Hematopoietic multipotent progenitor cell (in vitro differentiated cells): Measurements from ENCODE around the gene MN1. TPM values are rescaled to one million over a fixed set of nuclear protein-coding genes. Genes with fewer than 3 reads are reported as not detected.

Experiments used
- DNase-seq, 3 donors: peaks; one replicate each; pipeline ENCODE4 v3.0.0-alpha.2; 2011 to 2015; ENCODE audit warnings: low read depth in 2 of 3, low spot score in 2 of 3
- total RNA-seq: library from RNA; depleted of rRNA; stranded (reverse); fragments of >200 nt; gene quantifications from one replicate; pipeline ENCODE4 v1.2.3, GENCODE V29; 2012

Gene MN1
- total RNA-seq, 1 donor = 14.8 TPM

DNA sequence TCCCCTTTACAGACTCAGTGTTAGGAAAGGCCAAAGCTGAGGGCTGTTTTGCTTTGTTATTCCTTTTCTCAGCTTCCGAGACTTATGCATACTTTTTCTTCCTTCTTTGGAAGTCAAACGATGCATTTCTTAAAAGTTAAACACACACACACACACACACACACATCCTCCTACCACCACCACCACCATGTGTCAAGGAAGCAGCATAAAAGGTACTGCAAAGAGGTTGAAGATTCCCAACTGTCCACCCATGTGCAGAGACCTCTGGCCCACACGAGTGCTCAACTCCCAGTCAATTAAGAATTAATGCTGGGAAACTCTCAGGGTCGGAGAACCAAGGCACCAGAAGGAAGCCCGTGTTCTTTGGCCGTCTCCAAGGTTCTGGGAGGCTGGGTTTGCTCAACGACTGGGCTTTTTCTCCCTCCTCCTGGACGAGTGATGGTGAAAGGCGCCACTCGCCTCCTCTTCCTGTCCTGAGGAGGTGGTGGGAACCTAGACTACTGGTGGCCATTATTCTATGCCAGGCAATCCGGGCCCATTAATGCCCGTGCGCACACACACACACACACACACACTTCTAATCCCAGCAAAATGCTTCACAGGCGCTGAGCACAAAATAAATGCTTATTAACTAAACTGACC, 15.1 kb downstream of the MN1 start:
- DNase-seq = peak in 1 of 3 donors; percentile 43

DNA sequence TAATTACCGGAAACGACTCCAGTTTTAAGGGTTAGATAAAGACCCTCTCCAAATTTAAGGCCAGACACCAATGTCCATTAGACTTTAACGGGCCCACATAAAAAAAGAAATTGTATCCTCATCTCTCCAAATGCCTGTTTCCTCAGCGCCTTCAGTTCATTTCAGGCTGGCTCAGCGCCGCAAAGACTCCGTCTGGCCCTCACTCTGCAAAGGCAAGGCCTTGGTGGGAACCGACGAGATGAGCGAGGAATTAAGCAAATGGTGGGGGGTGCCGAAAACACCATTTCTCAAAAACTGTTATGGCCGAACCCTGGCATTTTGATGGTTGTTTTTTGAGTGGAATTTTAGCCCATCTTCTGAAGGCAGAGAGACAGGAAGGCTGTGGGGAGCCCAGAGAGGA, 15.7 kb downstream of the MN1 start:
- peak in 1 of 3 donors; percentile 57 for DNase-seq

DNA sequence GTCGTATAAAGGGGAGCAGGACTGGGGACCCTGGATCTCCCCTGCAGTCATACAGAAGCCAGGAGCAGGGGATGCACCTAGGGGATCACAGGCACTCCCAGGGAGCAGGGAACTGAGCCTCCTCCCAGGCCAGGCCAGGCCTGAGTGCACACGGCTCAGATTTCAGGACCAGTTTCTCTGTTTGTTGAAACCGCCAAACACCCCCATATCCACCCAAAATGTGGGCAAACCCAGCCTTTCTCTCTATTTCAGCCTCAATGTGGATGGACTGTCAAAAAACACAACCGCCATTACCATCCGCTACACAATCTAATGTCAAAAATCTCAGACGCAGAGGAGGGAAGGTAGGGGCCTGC, 17.5 kb downstream of the MN1 start:
- no peak for DNase-seq

DNA sequence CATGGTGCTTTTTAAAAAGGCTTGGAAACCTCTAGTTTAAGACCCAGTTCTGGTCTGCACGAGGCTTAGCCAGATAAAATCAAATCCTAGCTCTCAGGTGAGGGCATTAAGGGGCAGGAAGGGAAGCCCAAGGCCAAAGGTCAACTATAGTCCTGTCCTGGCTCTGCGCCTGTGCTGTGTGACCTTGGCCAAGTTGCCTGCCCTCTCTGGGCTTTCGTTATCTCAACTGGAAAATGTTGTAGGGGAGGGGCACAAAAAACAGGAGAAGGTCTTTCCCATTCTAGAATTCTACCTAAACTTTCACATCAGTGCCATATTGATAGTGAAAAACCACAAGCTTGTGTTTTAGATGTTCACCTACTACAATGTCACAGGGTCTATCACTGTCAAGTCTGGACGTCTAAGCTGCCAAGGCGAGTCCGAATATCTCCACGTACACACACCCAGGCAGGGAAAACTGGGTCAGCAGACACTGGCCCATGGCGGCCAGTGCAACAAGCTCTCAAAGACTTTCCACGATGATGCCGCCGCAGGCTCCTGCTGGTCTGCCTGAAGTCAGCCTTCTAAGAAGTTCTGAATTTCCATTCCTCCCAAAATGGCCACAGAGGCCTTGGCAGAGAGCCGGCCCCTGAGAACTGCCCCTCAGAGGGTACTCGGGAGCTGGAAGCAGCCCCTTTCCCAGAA, 18.0 kb downstream of the MN1 start:
- DNase-seq = no peak

DNA sequence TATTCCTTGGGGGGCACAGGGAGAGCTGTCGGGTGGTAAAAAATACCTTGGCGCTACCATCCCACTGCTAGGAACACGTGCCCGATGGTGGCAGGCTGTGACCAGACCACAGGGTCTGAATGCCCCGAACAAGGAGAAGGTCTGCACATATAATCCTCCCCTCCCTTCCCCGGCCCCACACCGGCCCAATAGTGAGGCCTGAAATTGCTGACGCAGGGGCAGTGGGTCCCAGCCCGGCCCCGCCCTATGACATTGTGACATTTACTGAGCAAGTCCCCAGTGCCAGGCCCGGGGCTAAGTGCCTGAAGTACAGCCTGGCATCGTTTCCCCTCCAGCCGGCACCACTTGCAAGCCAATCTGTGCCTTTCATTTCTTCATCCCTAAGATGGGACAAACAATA, 19.5 kb downstream of the MN1 start:
- no peak for DNase-seq

DNA sequence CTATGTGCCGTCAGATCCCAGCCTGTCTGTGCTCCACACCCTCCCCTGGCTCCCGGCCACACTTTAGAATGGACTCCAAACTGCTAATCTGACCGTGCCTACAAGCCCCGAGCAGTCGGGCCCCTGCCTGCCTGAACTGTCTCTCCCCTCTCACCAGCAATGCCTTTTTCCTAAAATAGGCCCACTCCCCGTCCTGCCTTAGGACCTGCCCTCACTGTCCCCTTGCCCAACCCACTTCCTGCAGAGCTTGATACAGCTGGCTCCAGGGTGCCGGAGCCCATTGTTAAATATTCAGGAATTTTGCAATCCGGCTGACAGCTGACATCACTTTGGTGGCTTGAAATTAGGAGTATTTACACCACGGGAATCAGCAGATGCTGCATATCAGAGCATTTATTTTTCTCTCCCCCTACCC, 21.4 kb downstream of the MN1 start:
- DNase-seq = no peak

DNA sequence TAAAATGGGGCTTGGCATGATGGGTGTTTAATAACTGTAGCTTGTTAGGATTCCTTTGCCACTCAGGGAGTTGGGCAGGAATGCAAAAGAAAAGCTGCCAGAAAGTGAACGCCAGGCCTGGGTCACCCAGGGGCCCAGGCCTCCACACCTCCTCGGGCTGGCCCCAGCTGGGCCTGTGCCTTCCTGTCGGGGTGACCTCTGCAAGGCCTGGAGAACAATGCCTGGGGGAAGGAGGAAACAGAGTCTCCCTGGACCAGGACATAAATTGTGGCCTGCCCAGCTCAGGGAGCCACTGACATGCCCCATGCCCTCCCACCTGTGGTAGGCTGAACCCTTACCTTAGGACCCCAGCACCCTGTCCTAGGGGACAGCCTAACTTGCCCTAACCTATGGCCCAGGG, 21.9 kb downstream of the MN1 start:
- no peak for DNase-seq

DNA sequence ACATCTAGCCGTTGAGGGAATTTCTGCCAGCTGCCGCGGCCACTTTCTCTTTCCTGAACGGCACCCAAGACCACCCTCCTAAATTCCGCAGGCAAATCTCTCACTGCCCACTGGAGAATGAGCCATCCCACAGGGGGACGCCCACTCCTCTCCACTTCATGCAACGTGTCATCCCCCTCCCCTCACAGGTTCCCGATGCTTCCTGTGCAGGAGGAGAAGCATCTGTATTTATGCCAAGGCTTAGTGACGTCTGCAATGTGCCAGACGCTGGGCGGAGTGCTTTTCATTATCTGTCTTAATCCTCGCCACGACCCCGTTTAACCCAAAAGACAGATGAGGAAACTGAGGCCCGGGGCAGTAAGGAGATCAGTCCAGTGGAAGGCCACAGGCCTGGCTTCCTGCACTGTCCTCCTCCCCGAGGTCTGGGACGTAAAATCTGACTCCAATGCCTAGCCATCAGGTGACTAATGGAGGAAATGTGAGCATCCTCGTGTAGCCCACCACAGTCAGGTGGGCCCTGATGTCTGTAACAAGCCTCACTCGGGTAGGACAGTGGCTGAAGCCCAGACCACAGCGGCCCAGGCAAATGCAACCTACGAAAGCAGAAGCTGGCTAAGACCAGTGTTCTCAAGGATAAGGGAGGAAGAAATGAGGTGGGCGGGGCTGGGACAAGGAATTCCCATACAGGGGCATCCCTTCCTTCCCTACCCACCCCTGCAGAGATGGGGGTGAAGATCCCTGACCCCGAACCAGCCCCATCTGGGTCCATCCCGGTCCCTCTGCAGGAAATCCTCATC, 23.1 kb downstream of the MN1 start:
- peak in 2 of 3 donors; percentile 51 to 60 for DNase-seq

DNA sequence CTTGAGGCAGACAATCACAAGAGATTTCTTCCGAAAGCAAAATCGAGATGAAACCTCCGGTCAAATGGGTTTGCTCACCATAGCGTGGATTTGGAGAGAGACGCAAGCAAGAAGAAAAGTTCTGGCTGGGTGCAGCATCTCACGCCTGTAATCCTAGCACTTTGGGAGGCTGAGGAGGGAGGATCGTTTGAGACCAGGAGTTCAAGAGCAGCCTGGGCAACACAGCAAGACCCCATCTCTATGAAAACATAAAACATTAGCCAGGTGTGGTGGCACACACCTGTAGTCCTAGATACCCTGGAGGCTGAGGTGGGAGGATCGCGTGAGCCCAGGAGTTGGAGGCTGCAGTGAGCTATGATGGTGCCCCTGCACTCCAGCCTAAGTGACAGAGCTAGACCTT, 24.4 kb downstream of the MN1 start:
- no peak for DNase-seq

DNA sequence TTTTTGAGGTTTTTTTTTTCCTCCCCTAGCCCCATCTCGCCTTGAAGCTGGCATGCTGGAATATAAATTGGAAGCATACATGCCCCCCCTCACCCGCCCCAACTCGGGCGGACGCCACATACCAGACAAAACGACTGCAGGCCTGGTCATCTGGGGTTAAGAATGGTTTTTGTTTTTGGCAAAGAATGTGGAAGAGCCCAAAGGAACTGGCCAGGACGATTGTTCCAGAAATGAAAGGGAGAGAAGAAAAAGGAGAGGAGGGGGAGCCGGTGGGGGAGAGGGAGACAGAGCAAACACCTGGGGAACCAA, 25.0 kb downstream of the MN1 start:
- no peak for DNase-seq

DNA sequence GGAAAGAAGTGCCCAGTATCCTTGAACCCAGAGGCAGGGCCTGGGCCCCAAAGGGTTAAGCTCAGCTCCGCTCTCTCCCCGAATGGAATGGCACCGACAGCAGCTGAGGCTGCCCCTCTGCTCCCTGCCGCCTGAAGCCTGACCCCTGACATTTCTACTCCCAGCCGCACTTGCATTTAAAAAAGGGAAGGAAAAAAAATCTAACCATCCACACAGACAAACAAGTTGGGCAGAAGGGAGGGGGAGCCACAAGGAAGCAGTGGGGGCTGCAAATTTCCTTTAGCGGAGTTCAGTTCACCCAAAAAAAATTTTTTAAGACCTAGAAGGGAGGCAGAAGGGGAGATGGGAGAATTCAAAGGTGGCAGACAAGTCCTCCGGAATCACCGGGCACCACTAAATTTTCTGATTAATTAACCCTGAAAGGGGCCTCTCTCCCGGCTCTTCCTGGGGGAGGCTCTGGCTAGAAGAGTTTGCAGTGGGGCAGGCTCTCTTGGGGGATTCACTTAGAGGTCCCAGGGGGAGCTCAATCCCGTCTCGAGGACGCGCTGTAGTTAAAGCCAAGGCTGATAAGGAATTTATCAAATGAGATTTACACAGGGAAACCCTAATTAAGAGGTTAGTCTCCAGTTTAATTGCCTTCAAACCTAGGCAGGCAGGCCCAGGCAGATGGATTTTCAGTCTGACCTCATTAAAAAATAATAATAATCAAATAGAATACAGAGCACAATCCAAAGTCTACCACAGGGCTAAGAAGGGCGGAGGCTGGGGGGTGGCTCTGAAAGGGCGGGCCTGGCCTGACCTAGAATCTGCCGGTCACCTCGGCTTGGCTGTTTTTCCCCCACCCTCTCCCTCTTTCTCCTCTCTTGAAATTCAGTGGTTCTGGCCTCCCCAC, 25.6 kb downstream of the MN1 start:
- DNase-seq = peak in 2 of 3 donors; percentile 32 to 61

DNA sequence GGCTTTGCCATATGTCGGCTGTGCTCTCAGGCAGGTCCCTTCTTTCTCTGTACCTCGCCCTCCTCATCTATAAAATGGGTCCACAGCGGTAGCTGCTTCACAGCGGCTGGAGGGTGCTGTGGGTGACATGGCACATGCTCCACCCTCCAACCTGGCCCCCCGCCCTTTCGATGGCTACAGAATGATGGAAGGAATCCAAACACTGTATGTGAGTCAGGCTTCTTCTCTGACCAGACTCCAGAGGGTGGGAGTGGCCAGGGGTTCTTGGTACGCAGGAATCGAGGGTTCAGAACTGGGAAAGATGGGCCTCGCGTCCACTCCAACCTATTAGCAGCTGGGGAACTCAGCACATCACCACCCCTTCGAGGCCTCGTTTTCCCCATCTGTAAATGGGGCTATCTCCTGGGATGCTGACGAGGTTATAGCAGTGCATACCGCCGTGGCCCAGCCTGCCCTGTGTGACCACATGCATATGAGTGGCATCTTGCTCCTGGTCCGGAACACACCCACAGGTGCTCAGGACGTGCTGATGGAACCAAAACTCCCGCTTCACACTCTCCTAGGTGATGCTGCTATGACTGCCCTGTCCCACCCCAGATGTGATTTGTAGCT, 26.4 kb downstream of the MN1 start:
- DNase-seq = no peak

DNA sequence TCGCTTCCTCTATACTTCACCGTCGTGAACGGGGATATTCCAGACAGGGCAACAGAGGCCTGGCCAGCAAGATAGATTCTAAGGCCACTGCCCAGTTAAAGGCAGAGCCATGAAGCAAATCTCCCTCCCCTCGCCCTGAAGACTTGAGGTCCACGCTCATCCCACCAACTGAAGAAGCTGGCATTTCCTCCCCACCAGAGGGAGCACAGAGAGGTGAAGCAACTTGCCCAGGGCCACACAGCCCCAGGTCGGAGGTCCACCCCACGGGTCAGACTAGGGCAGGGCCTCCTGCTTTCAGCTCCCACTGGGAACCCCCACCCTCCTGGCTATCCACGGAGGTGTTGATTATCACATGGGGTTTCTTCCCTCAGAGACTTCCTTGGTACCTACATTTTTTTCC, 27.4 kb downstream of the MN1 start:
- no peak for DNase-seq

DNA sequence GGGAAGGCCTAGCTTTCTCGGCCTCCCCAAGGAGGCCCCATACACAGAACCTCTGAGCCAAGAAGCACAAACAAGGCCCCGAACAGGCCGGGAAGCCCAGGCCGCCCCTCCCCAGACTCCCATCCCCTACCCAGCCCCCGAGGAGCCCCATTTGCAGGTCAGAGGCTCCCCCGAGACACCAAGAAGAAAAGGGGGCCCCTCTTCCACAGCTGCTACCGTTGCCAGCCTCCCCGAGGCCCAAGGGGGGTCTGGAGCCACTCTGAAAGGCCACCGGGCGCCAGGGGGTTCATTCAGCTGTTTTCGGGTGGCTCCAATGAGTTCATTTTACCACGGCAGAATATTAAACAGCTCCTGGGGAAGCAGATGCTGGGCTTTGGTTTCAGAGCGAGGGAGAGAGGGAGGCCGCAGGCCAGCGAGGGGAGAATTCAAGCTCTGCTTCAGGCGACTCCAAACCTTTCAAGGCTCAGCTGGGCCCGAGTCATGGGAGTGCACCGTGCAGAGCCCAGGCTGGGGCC, 28.5 kb downstream of the MN1 start:
- DNase-seq = no peak

DNA sequence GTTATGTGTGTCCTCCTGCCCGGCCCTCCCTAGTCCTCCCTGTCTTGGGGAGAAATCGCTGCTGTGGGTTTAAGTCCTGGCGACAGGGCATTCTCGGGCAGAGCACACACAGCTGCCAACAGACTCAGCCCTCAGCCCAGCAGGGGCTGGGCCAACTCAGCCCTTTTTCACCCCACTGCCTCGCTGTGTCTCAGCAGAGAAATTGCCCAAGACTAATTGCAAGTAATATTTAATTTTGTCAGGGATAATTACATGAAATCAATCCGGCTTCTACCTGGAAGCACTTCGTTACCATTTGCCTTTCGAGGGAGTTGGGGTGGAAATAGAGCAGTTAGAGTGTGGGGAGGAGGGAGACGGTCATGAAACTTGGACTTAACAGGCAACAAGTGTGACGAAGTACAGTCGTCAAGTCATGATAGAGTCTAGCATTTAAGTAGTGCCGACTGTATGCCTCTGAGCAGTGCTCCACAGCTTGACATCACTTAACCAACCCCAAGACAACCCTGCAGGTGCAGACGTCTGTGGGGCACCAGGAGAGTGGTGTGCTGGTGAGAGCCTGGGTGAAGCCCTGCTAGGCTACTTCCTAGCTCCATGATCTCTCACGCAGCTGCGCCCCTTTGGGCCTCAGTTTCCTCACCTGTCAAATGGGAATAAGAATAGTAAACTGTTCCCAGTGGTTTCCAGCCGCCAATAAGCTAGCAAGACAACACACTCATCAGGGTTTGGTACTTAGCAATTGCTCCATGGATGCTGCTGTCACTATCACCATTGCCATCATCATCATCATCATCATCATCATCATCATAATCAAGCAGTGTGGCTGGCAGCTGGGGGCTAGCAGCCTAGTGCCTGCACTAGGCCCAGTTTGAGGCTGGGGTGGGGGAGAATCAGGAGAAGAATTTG, 29.2 kb downstream of the MN1 start:
- DNase-seq = no peak

DNA sequence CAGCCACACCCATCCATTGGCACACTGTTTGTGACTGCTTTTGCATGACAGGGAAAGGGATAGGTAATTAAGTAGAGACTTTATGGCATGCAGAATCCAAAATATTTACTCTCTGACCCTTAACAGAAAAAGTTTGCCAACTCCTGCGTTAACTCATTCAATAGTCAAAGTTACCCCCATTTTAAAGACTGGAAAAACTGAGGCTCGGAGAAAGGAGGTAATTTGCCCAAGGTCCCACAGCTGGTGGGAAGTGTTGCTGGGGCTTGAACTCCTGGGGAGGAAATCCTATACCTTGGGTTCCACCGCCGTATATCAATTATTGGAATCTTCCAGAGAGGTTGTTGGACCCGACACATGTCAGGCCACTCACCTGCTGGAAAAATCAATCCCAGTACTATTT, 29.9 kb downstream of the MN1 start:
- DNase-seq = no peak

DNA sequence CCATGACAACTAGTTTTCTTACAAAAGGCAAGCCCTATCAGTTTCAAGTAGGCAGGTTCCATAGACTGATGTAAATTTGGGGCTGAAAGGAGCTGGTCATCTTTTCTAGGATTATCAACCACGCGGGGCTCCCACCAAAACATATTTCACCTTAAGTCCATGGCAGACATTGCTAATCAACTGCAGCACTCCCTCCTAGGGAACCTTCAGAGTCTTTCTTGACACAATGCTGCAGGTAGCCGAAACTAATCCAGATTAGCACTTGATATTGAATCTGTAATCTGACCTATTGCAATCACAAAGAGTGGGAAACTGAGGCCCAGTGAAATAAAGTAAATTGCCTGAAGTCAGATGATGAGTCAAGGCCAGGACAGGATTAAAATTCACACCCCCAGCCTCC, 32.5 kb downstream of the MN1 start:
- DNase-seq = no peak

DNA sequence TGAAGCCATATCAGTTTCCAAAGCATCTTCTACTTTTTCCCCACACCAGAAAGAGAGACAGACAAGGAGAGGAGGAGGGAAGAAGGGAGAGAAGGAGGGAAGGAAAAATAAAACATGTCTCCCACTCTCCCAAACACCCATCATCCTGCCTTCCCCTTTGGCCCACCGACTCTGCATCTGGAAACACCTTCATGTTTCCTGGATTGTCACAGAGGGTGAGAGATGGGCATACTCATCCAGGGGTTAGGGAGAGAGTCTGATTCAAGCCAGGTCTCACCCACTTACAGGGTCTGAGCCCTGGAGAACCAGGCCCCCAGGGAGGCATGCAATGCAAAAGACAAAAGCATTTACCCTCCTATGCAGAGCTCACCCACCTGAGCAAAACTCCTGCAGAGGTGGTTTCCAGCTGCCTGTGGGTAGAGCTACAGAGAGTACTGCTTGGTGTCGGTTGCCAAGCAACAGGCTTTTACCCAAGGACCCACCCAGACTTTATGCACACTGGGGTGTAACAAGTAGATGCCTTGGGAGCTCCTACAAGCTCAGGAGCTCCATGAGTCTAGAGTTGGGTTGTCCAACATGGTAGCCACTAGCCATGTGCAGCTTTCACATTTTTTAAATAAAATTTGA, 33.4 kb downstream of the MN1 start:
- no peak for DNase-seq

DNA sequence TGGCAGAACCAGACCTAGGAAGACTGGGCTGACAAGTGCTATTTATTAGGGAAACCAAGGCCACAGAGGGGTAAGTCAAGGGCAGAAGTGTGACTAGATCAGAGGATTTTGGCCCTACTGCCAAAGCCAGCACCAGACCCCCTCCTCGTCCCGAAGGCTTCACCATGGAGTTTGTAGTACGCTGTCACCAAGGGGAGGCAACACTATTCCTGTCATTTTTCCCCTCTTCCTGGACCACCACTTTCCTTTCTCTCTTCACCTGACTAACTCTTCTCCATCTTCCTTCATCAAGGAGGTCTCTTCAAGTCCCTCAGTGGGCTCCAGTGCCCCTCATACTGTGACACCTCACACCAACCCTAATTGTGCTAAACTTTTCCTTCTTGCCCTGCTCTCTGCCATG, 34.9 kb downstream of the MN1 start:
- no peak for DNase-seq
